Transverse colon (tissue), 4 donors: ENCODE measurements around the gene CHRDL1. TPM values are rescaled to one million over a fixed set of nuclear protein-coding genes. Genes with fewer than 3 reads are reported as not detected.

ENCODE experiments used
- DNase-seq: peaks from one replicate; pipeline ENCODE4 v3.0.0-alpha.2; 2019
- H3K27ac ChIP-seq, 4 donors: fragments of 200-600 bp; sonication (generic); 2 replicates each; pipeline ENCODE4 v1.5.1; 2016 to 2018; ENCODE audit warnings: inconsistent platforms in 4 of 4
- H3K27me3 ChIP-seq: fragments of 200-600 bp; sonication (generic); 2 replicates; pipeline ENCODE4 v1.5.1; 2017; ENCODE audit warnings: inconsistent platforms
- H3K36me3 ChIP-seq, 4 donors: fragments of 200-600 bp; sonication (generic); 2 replicates each; pipeline ENCODE4 v1.5.1; 2017 to 2019; ENCODE audit warnings: inconsistent platforms in 4 of 4
- H3K4me1 ChIP-seq, 4 donors: fragments of 200-600 bp; sonication (generic); 2 replicates each; pipeline ENCODE4 v1.5.1; 2017 to 2020; ENCODE audit warnings: inconsistent platforms in 4 of 4
- H3K4me3 ChIP-seq, 4 donors: fragments of 200-600 bp; sonication (generic); 1 replicate in 1 of 4; 2 replicates in 3 of 4; pipeline versions ENCODE4 v1.5.1 to v1.6.1; 2017 to 2019; ENCODE audit warnings: inconsistent platforms in 4 of 4
- H3K9me3 ChIP-seq, 2 donors: fragments of 200-600 bp; sonication (generic); 2 replicates each; pipeline ENCODE4 v1.5.1; 2017 to 2019; ENCODE audit warnings: inconsistent platforms in 2 of 2
- EP300 ChIP-seq: sonication (generic); formaldehyde crosslinking; IDR thresholded peaks from one replicate; pipeline ENCODE4 v1.6.1; 2017; ENCODE audit warnings: antibody characterized with exemption, low read depth
- POLR2A ChIP-seq: fragments of 450-650 bp; IDR thresholded peaks from one replicate; pipeline ENCODE4 v1.6.1; 2016; ENCODE audit warnings: antibody characterized with exemption, mild to moderate bottlenecking, moderate library complexity
- POLR2AphosphoS5 ChIP-seq, 3 donors: sonication (generic); formaldehyde crosslinking; IDR thresholded peaks; one replicate each; pipeline ENCODE4 v1.6.1; 2016; ENCODE audit warnings: antibody characterized with exemption in 3 of 3
- WGBS, 2 donors: methylation state at CpG; one replicate each; pipeline ENCODE4 v1.1.5; 2018; ENCODE audit warnings: low coverage in 1 of 2; 5-methylcytosine and 5-hydroxymethylcytosine counted together
- in situ Hi-C, 4 donors: fragments of 200-750 bp; cut with MboI; loops; one replicate each; pipeline versions ENCODE4 v1.15.0 to v1.15.1; 2017; ENCODE audit warnings: low sequenced_read_pairs in 3 of 4, low pct_ligation_motif_present in 1 of 4, low pct_unique_long_range_greater_than_20kb in 1 of 4
- intact Hi-C: fragments of 100-400 bp; cut with DNase I; formaldehyde crosslinking; loops from one replicate; pipeline ENCODE4 v1.15.1; 2023; ENCODE audit warnings: low total_unique reads
- total RNA-seq, 4 donors: library from RNA; depleted of rRNA; stranded (reverse); fragments of >200 nt; gene quantifications; one replicate each; pipeline ENCODE4 v1.1.0, GENCODE V29; 2016
- TF ChIP-seq, protein P1 (sequence below), 5 experiments: fragments of 200-600 bp in 3 of 5; fragments of 450-650 bp in 2 of 5; sonication (generic) in 3 of 5; IDR thresholded peaks; 1 replicate in 2 of 5; 2 replicates in 3 of 5; pipeline ENCODE4 v1.5.1; 2016 to 2017; ENCODE audit warnings: antibody characterized with exemption in 5 of 5, inconsistent platforms in 3 of 5, mild to moderate bottlenecking in 2 of 5, moderate library complexity in 1 of 5

The CHRDL1 gene
- total RNA-seq, 4 donors from 2014 or later: 13.5 to 46.4 (median 16.5) TPM

DNA sequence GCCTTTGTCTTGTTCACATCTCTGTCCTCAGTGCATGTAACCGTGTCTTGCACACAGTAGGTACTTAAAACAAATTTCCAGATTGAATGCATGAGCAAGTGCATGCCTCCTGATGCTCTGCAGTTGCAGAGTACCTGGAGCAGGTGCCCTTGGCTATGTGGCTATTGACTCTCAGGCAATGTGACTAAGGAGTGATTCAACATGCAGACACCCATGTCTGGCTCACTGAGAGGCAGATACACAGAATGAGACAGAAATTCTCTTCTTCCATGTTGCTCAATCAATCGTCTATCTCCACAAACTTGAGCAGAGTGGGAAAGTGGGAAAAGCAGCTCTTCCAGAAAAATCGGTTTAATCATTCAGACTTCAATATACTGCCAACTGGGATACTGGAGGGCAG lies 111.0 kb downstream of the CHRDL1 start:
- no peak for DNase-seq
- Histone ChIP-seq H3K27me3 (no peaks in the 10 kb centered on the region), H3K4me3 (no peak overlapping the region), H3K36me3 (no peaks in the 10 kb centered on the region), H3K4me1 (no peaks in the 10 kb centered on the region), H3K27ac (no peak overlapping the region), H3K9me3 (no peaks in the 10 kb centered on the region)
- 69 to 100% methylated on average over 1 to 3 of the region's 3 CpGs for WGBS, 2 donors
- TF ChIP-seq EP300 (no peak), POLR2AphosphoS5 (IDR thresholded peaks at IDR 0.05) (no peak), POLR2A (no peak)
- TF ChIP-seq, protein P1, sequence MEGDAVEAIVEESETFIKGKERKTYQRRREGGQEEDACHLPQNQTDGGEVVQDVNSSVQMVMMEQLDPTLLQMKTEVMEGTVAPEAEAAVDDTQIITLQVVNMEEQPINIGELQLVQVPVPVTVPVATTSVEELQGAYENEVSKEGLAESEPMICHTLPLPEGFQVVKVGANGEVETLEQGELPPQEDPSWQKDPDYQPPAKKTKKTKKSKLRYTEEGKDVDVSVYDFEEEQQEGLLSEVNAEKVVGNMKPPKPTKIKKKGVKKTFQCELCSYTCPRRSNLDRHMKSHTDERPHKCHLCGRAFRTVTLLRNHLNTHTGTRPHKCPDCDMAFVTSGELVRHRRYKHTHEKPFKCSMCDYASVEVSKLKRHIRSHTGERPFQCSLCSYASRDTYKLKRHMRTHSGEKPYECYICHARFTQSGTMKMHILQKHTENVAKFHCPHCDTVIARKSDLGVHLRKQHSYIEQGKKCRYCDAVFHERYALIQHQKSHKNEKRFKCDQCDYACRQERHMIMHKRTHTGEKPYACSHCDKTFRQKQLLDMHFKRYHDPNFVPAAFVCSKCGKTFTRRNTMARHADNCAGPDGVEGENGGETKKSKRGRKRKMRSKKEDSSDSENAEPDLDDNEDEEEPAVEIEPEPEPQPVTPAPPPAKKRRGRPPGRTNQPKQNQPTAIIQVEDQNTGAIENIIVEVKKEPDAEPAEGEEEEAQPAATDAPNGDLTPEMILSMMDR (IDR thresholded peaks at IDR 0.05): no peak
- intact Hi-C loops (no loop called here), in situ Hi-C loops (loop anchor here in 1 of 4 donors (25.0 kb wide), 1 partner anchor 103 kb away; the partner anchor contains the start of gene CHRDL1)

DNA sequence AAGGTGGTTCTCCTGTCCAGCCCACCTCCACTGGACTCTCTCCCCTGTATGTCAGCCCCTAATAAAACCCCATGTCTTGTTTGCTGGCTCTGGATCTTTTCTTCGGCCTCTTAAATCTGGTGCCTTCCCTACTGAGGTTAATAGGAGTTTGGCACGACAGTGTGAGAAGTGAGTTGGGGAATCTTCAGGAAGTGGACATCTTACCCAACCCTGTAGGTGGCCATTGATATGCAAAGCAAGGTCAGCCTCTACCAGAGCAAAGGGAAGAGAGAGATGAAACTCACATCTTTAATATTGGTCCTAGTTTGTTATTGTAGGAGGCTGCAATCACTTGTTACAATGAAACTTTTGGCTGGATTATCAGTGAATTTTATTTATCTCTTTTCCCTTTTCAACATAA lies 111.7 kb downstream of the CHRDL1 start:
- no peak for DNase-seq
- Histone ChIP-seq H3K27me3 (no peaks in the 10 kb centered on the region), H3K9me3 (no peaks in the 10 kb centered on the region), H3K27ac (no peak overlapping the region), H3K4me1 (no peaks in the 10 kb centered on the region), H3K36me3 (no peaks in the 10 kb centered on the region), H3K4me3 (no peak overlapping the region)
- TF ChIP-seq POLR2AphosphoS5 (IDR thresholded peaks at IDR 0.05) (no peak), POLR2A (no peak), EP300 (no peak)
- TF ChIP-seq, protein P1 (IDR thresholded peaks at IDR 0.05): no peak
- in situ Hi-C loops (loop anchor here in 1 of 4 donors (25.0 kb wide), 1 partner anchor 103 kb away; the partner anchor contains the start of gene CHRDL1), intact Hi-C loops (no loop called here)
- 76% methylated on average over 2 of the region's 2 CpGs; no CpG with 5 or more reads in 1 of the 2 donors for WGBS, 2 donors

DNA sequence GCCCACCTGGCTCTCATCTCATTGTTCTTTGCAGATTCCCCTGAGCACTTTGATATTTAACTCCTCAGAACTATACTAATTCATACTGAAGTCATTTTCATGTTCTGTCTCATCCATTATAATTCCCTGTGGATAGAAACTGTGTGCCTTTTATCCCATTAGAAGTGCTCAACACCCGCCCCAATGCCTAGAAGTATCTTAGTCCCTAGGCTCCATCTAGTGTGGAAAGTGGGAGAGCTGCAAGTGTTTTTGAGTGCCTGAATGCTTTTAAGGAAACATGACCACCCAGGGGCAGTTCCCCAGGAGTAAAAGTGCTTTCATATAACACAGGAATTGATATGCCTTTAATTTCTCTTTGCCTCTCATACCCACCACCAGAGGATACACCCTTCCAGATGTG lies 117.0 kb downstream of the CHRDL1 start:
- Histone ChIP-seq H3K4me1 (no peaks in the 10 kb centered on the region), H3K36me3 (no peaks in the 10 kb centered on the region), H3K9me3 (no peaks in the 10 kb centered on the region), H3K27ac (no peak overlapping the region), H3K4me3 (no peak overlapping the region), H3K27me3 (no peaks in the 10 kb centered on the region)
- intact Hi-C loops: no loop called here
- WGBS, 2 donors: 64% methylated on average over 1 of the region's 1 CpG; no CpG with 5 or more reads in 1 of the 2 donors
- TF ChIP-seq POLR2AphosphoS5 (IDR thresholded peaks at IDR 0.05): no peak
- no peak for TF ChIP-seq POLR2A
- TF ChIP-seq, protein P1 (IDR thresholded peaks at IDR 0.05): no peak
- no peak for TF ChIP-seq EP300
- DNase-seq: no peak
- in situ Hi-C loops: loop anchor here in 1 of 4 donors (25.0 kb wide), 1 partner anchor 109 kb away; the partner anchor contains the start of gene CHRDL1

DNA sequence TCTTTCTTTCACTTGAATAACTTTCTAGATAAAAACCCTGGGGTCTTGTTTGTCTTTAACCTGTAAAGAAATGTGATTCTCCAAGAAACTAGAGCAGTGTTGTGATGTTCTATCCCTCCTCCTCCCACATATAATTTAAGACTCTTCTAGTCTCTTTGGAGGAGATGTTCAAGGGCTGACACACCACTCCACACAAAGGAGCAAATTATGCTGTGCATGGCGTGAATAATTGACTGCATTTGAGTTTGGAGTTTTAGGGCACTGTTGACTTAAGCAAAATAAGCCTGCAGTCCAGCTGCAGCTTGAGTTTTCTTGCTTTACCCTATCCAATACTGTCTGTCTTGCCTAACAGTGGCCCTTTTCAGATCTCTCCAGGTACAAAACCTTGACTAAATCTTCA lies 119.7 kb downstream of the CHRDL1 start:
- in situ Hi-C loops (loop anchor here in 1 of 4 donors (25.0 kb wide), 1 partner anchor 111 kb away; the partner anchor contains the start of gene CHRDL1), intact Hi-C loops (no loop called here)
- H3K4me1 ChIP-seq: no peaks in the 10 kb centered on the region
- no peak for DNase-seq
- H3K9me3 ChIP-seq: no peaks in the 10 kb centered on the region
- H3K27ac ChIP-seq: no peak overlapping the region
- no peaks in the 10 kb centered on the region for H3K36me3 ChIP-seq
- 50% methylated on average over 1 of the region's 1 CpG; no CpG with 5 or more reads in 1 of the 2 donors for WGBS, 2 donors
- H3K27me3 ChIP-seq: no peaks in the 10 kb centered on the region
- no peak overlapping the region for H3K4me3 ChIP-seq
- TF ChIP-seq POLR2AphosphoS5 (IDR thresholded peaks at IDR 0.05): no peak
- no peak for TF ChIP-seq EP300
- TF ChIP-seq POLR2A: no peak
- TF ChIP-seq, protein P1 (IDR thresholded peaks at IDR 0.05): no peak
